Rectal smooth muscle tissue (tissue), 1 donor: ENCODE data around the gene MAST2.

ENCODE experiments used
- H3K27ac ChIP-seq: one replicate; pipeline ENCODE4 v1.7.0; 2013; ENCODE audit warnings: low read depth, low read length, inconsistent platforms
- H3K27me3 ChIP-seq: one replicate; pipeline ENCODE4 v1.7.0; 2013; ENCODE audit warnings: low read length; ENCODE audit not compliant: control insufficient read depth, insufficient read depth
- H3K36me3 ChIP-seq: one replicate; pipeline ENCODE4 v1.7.0; 2013; ENCODE audit warnings: low read length; ENCODE audit not compliant: control insufficient read depth, insufficient read depth
- H3K4me1 ChIP-seq: one replicate; pipeline ENCODE4 v1.7.0; 2013; ENCODE audit warnings: low read length; ENCODE audit not compliant: control insufficient read depth, insufficient read depth
- H3K4me3 ChIP-seq: one replicate; pipeline ENCODE4 v1.7.0; 2013; ENCODE audit warnings: low read length
- H3K9ac ChIP-seq: one replicate; pipeline ENCODE4 v1.7.0; 2013; ENCODE audit warnings: low read length

Gene MAST2

DNA sequence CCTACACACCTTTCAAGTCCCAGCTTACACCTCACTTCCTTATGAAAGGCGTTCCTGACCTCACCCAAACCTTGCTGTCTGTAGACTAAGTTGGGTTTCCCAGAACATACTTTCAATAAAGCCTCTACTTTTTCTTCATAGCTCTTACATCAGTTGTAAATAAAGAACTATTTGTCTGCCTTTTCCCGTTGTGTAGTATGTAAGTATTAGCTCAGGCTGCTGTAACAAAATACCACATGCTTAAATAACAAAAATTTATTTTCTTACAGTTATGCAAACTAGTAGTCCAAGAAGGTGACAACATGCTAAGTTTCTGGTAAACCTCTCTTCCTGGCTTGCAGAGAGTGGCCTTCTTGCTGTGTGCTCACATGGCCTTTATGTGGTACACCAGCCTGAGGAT lies 86.7 kb downstream of the MAST2 start:
- no peaks in the 10 kb centered on the region for H3K27me3 ChIP-seq
- H3K4me3 ChIP-seq: no peak overlapping the region
- H3K36me3 ChIP-seq: no peaks in the 10 kb centered on the region
- no peak overlapping the region for H3K27ac ChIP-seq
- H3K4me1 ChIP-seq: peaks cover 12% of the 10 kb centered on the region
- H3K9ac ChIP-seq: no peak overlapping the region

DNA sequence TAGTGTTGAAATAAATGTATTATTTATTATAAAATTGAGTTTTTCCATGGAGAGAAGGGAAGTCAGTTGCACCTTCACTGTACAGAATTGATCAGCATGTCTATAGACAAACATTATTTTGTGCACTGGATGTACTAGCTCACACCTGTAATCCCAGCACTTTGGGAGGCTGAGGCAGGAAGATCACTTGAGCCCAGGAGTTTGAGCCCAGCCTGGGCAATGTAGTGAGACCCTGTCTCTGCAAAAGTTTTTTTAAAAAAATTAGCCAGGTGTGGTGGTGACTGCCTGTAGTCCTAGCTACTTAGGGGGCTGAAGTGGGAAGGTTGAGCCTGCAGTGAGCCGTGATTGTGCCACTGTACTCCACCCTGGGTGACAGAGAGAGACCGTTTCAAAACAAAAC lies 87.7 kb downstream of the MAST2 start:
- Histone ChIP-seq H3K9ac (no peak overlapping the region), H3K27me3 (no peaks in the 10 kb centered on the region)

DNA sequence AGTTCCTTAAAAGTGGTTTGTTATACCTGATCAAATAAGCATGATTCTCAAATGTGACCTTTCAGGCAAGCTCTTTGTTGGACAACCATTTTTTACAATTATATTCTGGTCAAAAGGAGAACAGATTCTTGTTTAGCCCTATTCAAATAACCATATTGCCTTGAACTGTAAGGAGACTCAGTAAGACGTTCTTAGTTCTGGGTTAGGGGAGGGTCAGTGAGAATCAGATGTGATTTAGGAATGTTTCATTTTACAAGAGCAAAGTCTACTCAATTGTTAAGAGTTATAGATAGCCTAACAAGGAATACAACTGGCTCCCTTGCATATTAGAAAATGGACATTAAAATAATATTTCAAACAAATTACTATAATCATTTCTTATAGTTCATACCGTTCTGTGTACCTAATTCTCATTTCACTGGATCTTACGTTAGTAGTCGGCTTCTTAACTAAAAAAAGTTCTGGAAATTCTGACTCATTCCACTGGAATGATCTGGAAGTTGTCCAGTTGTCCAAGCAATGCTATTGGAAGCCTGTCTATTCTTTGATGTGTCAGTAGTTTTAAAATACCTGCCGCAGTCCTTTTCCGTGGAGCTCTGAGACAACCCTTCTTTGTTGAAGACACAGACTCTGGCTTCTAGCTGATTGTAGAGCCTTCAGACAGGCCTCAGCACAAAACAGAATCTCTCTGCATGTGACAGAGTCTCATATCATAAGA lies 88.8 kb downstream of the MAST2 start:
- Histone ChIP-seq H3K27ac (peak overlapping the region; percentile 51), H3K27me3 (no peaks in the 10 kb centered on the region), H3K36me3 (no peaks in the 10 kb centered on the region), H3K4me1 (peaks cover 12% of the 10 kb centered on the region), H3K9ac (no peak overlapping the region), H3K4me3 (no peak overlapping the region)

More for the DNA sequence above, 87.7 kb downstream of the MAST2 start:
- Histone ChIP-seq H3K4me3 (no peak overlapping the region), H3K36me3 (no peaks in the 10 kb centered on the region), H3K4me1 (peaks cover 12% of the 10 kb centered on the region), H3K27ac (no peak overlapping the region)

DNA sequence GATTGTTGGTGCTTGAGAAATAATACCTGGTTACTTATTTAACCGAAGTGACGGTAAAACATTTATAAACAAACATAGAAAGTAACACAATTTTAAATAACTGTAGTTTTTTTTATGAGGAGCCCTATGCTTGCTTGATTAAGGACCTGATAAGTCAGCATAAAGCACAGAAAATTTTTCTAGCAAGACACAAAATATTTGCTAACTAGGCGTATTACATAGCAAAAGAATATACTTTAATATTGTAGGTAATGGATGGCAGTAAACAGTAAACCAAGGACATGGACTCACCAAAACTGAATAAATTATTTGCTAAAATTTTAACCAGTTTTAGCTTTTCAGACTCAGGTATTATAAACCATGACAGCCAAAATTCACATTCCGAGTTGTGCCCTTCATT lies 90.9 kb downstream of the MAST2 start:
- Histone ChIP-seq H3K27me3 (no peaks in the 10 kb centered on the region), H3K27ac (no peak overlapping the region)

DNA sequence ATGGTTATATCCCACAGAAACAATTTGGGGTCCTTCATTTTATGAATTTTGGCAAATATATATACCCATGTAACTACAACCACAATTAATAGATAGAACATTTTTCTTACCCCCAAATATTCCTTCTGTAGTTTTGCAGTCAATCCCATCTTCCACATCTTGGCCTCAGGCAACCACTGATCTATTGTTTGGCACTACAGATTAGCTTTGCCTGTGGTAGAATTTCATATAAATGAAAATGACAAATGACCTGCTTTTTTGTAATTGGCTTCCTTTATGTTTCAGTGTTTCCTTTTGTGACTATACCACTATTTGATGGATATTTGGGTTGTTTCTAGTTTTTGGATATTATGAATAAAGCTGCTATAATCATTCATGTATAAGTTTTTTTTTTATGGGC lies 91.5 kb downstream of the MAST2 start:
- Histone ChIP-seq H3K4me1 (peaks cover 12% of the 10 kb centered on the region), H3K27me3 (no peaks in the 10 kb centered on the region), H3K27ac (no peak overlapping the region), H3K4me3 (no peak overlapping the region), H3K36me3 (no peaks in the 10 kb centered on the region), H3K9ac (no peak overlapping the region)

More for the DNA sequence above, 90.9 kb downstream of the MAST2 start:
- Histone ChIP-seq H3K4me3 (no peak overlapping the region), H3K9ac (no peak overlapping the region), H3K4me1 (peaks cover 12% of the 10 kb centered on the region), H3K36me3 (no peaks in the 10 kb centered on the region)

DNA sequence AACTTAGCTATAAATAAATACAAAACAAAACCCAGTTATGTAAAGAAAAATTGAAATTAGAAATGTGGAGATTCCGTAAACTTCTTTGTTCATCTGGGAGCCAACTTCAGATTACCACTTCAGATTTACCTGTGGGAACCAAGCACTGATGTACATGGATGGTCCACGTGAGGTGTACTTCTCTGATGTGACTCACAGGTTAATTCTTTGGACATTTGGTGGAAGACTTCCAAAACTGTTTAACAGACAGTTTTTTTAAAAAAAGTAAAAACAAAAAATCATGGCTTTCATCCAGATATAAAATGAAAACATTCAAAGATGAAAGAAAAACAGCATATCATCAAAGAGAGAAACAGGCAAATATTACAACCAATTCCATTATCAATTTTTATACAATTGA lies 92.0 kb downstream of the MAST2 start:
- no peaks in the 10 kb centered on the region for H3K36me3 ChIP-seq
- H3K27ac ChIP-seq: no peak overlapping the region
- no peaks in the 10 kb centered on the region for H3K27me3 ChIP-seq
- no peak overlapping the region for H3K9ac ChIP-seq
- no peak overlapping the region for H3K4me3 ChIP-seq
- peaks cover 12% of the 10 kb centered on the region for H3K4me1 ChIP-seq

DNA sequence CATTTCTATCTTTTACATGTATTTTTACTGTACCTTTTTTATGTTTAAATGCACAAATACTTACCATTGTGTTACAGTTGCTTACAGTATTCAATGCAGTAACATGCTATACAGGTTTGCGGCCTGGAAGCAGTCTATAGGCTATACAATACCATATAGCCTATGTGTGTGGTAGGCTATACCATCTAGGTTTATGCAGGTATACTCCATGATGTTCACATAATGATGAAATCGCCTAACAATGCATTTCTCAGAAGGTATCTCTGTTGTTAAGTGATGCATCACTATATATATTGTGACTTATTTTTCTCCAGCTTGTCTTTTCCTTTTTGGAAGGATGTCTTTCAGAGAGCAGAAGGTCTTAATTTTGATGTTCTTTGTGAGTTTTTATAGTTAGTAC lies 103.5 kb downstream of the MAST2 start:
- Histone ChIP-seq H3K4me1 (no peaks in the 10 kb centered on the region), H3K27me3 (no peaks in the 10 kb centered on the region), H3K9ac (no peak overlapping the region), H3K36me3 (no peaks in the 10 kb centered on the region), H3K27ac (no peak overlapping the region), H3K4me3 (no peak overlapping the region)

DNA sequence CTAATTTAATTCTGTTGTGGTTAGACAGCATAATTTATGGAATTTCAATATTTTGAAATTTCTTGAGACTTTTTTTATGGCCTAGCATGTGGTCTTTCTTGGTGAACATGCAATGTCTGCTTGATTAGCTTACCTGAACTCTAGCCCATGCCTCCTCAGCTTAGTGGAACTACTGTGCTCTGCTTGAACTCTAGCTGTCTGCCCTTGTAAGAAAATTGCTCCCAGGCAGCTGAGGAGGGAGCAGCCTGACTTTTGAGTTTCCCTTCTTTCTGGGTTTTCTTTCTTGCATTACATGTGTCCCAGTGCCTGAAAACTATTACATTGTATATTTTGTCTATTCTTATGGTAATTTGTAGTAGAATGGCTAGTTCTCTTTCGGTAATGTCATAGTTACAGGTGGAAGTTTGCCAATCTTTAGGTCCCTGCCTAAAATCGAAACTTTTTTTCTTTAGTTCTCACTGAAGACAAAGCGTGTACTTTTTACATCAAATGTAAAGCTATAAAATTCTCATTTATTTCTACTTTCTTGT lies 105.3 kb downstream of the MAST2 start:
- Histone ChIP-seq H3K9ac (no peak overlapping the region), H3K27ac (no peak overlapping the region), H3K4me1 (peaks cover 11% of the 10 kb centered on the region)

DNA sequence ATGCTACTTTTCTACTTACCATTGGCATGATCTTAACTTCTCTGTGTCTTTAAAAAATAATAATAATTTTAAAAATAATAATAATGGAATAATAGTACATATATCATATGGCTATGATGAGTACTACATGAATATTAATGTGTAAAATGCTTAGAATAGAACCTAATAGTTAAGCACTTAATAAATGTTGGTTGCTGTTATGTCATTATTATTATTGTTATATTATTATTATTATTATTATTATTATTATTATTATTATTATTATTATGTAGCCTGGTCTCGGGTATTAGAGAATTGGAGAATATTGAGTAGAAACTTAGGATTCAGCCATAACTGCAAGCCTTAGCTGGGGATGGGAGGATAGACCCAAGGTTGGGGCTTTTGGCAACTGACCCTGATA lies 108.2 kb downstream of the MAST2 start:
- Histone ChIP-seq H3K4me1 (peaks cover 20% of the 10 kb centered on the region), H3K27me3 (no peaks in the 10 kb centered on the region), H3K36me3 (no peaks in the 10 kb centered on the region), H3K4me3 (no peak overlapping the region), H3K27ac (no peak overlapping the region), H3K9ac (no peak overlapping the region)

More for the DNA sequence above, 105.3 kb downstream of the MAST2 start:
- Histone ChIP-seq H3K4me3 (no peak overlapping the region), H3K36me3 (no peaks in the 10 kb centered on the region), H3K27me3 (no peaks in the 10 kb centered on the region)

DNA sequence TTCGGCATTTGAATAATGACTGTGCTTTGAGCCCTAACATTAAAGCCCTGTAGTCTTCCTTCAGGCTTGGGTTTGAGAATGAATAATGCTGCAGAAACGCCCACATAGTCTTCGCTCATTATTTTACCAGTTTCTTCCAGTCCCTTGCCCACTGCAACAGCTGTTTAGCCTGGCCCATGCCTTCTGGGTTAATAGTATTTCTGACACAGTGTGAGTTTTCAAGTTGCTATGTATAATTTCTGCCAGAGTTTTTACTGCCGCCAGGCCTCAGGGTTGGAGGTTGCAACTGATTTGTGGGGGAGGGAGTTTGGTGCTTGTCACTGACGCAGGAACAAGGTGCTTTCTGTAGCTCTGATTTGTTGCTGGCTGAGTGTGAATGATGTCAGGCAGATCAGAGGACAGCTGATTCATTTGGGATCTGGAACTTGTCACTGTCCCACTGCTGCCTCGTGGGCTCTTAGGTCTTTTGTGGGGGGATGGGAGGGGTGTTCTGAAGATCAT lies 109.8 kb downstream of the MAST2 start:
- peak overlapping the region; percentile 40 for H3K4me3 ChIP-seq
- no peaks in the 10 kb centered on the region for H3K27me3 ChIP-seq
- peak overlapping the region; percentile 86 for H3K27ac ChIP-seq
- H3K36me3 ChIP-seq: no peaks in the 10 kb centered on the region
- peaks cover 20% of the 10 kb centered on the region for H3K4me1 ChIP-seq
- no peak overlapping the region for H3K9ac ChIP-seq

DNA sequence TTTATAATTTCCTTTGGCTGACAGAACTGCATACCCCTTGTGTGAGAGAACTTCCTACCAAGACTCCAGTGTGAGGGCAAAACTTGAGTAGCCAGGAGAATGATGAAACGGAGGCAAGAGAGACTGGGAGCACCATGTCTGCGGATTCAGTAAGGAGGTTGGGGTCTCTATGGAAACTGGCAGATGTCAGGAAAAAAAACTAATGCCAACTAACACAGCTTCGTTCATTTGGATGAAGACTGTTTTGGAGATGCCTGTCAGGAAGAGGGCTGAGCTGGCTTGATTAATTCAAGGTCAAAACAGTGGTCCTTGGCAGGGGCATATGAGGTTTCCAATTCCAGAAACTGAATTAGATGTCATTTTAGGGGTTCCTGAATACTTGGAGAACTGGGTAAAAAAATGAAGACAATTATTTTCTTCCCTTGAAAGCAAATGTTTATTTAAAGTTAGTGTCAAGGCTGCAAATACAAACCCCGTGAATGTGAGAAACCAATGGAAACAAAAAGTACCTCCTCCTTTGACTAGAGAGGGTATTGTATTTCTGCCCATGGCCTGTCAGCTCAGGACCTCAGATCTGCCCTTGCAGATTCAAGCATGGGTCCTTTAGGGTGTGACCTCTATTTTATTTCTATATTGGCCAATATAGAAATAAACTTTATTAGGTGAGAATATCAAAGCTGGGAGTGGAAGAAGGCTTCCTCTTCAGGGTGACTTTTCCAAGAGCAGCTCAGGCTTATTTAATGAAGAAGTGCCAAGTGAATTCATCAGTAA lies 110.5 kb downstream of the MAST2 start:
- Histone ChIP-seq H3K4me3 (peak overlapping the region; percentile 40), H3K27me3 (no peaks in the 10 kb centered on the region), H3K36me3 (no peaks in the 10 kb centered on the region), H3K4me1 (peaks cover 20% of the 10 kb centered on the region), H3K27ac (peak overlapping the region; percentile 86), H3K9ac (peak overlapping the region; percentile 25)

DNA sequence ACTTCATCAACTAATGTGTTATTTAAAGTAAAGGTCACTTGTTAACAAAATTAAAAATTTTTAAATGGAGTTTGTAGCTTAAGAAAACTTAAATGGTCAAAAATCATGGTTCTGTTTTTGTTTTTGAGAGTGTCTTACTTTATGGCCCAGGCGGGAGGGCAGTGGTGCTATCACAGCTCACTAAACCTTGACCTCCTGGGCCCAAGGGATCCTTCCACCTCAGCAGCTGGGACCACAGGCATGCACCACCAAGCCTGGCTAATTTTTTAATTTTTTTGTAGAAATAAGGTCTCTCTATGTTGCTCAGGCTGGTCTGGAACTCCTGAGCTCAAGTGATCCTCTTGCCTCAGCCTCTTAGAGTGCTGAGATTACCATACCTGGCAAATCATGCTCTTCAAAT lies 111.4 kb downstream of the MAST2 start:
- Histone ChIP-seq H3K4me3 (no peak overlapping the region), H3K27ac (no peak overlapping the region), H3K9ac (no peak overlapping the region), H3K36me3 (no peaks in the 10 kb centered on the region), H3K27me3 (no peaks in the 10 kb centered on the region), H3K4me1 (peaks cover 20% of the 10 kb centered on the region)
